GM18508 (cell line): ENCODE results near the gene NFKBIA.
"Not testable (repeated sequence)": the region's sequence is repeated elsewhere in the genome, so short reads cannot be mapped to it uniquely, and the experiment has no call there.

Source experiments
- ATAC-seq: cut with Tn5 transposase; IDR thresholded peaks from one replicate; pipeline ENCODE4 v1.9.1; 2021; ENCODE audit warnings: moderate number of reproducible peaks; ENCODE audit not compliant: insufficient read depth, unreplicated experiment

NFKBIA gene, protein sequence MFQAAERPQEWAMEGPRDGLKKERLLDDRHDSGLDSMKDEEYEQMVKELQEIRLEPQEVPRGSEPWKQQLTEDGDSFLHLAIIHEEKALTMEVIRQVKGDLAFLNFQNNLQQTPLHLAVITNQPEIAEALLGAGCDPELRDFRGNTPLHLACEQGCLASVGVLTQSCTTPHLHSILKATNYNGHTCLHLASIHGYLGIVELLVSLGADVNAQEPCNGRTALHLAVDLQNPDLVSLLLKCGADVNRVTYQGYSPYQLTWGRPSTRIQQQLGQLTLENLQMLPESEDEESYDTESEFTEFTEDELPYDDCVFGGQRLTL

GRCh38 chr14:35404449-35405303 is at the start of gene NFKBIA:
NFKBIA (minus strand) TSS chr14:35404749; CDS start chr14:35404644, 105 bp downstream.
- ATAC-seq = peak; percentile 38

DNA sequence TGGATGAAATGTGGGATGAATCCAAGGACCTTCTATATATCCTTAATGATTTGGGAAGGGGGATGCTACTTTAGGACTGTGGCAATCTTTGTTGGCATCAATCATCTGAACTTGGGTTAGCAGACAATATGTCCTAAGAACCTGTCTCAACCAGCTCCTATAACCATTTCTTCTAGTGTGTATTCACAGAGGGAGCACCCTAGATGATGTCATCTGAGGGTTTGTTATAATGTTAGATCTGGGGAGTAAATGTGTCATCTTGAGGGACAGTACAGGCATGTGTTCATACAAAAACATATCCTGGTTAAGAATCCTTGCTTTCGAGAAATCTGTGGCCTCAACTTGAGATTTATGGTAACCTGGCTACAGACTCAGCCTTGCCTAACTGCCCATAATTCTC is 41.9 kb upstream of the NFKBIA start:
- no peak for ATAC-seq

- no peak for ATAC-seq
Observed at GRCh38 chr14:35444104-35444503, 39.6 kb upstream of the NFKBIA start.

GRCh38 chr14:35441160-35441559 is 36.6 kb upstream of the NFKBIA start:
- ATAC-seq = no peak

- no peak for ATAC-seq
Observed at GRCh38 chr14:35438910-35439713, 34.6 kb upstream of the NFKBIA start.

- not testable (repeated sequence) for ATAC-seq
Observed at GRCh38 chr14:35438492-35438891, 33.9 kb upstream of the NFKBIA start.

- ATAC-seq = no peak
Observed at GRCh38 chr14:35435177-35435576, 30.6 kb upstream of the NFKBIA start.

DNA sequence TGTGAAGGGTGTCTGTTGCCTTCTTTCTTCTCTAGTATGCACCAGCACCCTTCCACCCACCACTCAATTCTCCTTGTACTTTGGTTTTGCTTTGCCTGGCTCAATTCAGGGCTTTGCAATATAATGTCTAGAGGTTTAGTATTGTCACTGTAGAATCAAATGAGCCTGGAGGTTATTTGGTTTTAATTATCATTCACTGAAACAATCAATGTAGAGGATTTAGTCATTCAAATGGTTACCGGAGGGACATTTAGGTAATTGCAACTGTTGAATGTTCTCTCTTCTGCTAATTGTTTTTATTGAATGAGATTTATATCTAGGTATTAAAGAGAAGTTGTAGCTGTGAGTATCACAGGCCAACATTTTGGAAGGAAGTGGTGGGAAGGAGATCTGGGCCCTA is 29.3 kb upstream of the NFKBIA start:
- no peak for ATAC-seq

DNA sequence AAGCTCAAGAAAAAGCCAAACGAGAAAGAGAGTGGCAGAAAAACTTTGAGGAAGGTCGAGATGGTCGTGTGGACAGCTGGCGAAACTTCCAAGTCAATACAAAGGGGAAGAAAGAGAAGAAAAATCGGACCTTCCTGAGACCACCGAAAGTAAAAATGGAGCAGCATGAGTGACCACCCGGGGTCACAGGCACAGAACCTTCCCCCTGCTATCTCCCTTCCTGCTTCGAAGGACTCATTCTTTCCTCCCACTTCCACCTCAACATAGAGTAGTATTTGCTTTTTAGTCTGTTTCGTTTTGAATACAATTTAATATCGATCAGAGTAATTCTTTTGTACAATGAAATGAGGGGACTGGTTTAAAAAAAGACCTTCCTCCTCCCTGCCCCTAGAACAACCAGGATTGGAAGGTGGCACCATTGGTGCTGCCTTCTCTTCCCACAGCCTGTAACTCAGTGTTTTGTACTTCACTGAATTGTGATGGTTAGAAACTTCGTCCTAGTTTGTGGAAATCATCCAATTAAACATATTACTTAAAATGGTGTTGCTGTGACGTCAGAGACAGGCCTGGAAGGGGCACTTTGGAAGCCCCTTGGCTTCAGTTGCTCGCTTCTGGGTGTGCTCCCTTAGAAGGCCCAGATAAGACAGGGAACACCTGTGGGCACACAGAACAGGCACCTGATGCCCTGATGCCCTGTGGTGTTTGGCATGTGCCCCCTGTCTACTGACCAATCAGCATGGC is 26.1 kb upstream of the NFKBIA start:
- no peak for ATAC-seq

DNA sequence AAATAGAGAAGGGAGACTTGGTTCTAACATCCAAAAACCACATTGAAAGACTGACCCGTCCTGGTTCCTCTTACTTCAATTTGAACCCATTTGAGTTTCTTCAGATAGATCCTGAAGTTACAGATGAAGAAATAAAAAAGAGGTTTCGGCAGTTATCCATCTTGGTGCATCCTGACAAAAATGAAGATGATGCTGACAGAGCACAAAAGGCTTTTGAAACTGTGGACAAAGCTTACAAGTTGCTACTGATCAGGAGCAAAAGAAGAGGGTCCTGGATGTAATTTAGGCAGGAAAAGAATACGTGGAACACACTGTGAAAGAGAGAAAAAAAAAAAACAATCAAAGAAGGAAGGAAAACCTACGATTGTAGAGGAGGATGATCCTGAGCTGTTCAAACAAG is 25.4 kb upstream of the NFKBIA start:
- ATAC-seq = no peak

- ATAC-seq = no peak
Observed at GRCh38 chr14:35425850-35426249, 21.3 kb upstream of the NFKBIA start.

- ATAC-seq = no peak
Observed at GRCh38 chr14:35423621-35424020, 19.1 kb upstream of the NFKBIA start.

DNA sequence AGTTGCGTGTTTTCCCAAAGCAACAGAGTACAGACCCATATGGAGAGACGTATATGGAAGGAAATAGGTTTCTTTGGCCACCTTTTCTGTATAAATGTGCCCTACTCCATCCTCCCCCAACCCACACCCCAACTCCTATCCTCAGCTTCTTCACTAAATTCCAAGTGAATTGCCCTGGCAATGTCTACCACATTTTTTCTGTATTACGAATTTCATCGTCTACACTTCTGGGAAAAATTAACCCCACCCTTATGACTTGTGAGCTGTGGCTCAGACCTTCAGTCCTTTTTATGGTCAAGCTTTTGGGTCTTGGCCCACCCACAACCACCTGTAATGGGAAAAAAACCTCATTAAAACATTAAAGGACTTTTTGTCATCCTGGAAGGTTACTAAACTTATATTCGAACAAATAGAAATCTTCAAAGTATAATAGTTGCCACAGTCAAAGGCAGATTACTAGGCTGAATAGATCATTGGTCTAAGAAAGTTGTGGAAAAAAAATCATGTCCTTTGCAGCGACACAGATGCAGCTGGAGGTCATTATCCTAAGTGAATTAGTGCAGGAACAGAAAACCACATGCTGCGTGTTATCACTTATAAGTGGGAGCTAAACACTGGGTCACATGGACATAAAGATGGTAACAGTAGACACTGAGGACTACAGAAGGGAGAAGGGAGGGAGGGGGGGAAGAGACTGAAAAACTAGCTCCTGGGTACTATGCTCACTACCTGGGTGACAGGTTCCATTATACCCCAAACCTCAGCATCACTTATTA is 15.7 kb upstream of the NFKBIA start:
- no peak for ATAC-seq

DNA sequence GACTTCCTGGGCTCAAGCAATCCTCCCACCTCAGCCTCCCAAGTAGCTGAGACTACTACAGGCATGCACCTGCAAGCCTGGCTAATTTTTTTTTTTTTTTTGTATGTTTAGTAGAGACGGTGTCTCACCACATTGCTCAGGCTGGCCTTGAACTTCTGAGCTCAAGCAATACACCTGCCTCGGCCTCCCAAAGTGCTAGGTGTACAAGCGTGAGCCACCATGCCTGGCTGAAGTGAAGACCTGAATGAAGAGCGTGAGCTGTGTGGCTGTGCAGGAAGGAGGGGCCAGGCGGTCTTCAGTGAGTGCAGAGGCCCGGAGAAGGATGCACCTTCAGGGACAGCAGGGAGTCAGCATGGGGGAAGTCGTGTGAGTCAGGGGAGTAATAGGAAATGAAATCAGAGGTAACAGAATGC is 14.9 kb upstream of the NFKBIA start:
- ATAC-seq = no peak

GRCh38 chr14:35418093-35418492 is 13.5 kb upstream of the NFKBIA start:
- ATAC-seq = no peak

GRCh38 chr14:35416108-35416750 is 11.7 kb upstream of the NFKBIA start:
- peak; percentile 33 for ATAC-seq

DNA sequence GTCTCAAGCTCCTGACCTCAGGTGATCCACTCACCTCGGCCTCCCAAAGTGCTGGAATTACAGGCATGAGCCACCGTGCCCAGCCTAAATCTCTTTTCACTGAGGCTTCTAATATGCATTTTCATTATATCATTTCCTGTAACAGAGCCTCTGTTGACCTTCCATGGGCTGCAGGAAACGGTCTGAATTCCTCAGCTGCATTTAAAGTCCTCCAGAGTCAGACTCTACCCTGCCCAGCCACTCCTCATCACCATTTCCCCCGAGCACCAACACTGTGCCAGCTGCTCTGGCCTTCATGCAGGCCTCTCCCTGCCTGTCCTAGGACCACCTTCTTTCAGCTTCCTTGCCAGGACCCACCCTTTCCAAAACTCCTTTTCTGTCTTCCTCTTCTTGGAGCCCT is 9.8 kb upstream of the NFKBIA start:
- no peak for ATAC-seq

GRCh38 chr14:35412272-35413056 is 7.9 kb upstream of the NFKBIA start:
- no peak for ATAC-seq
